Stimulated activated naive CD8-positive, alpha-beta T cell treated with anti-CD3 and anti-CD28 coated beads, Interleukin-15, Interleukin-2, amounts not matched to agents 100 ng/mL and 50 ng/mL, for 24 hours (primary cell): ENCODE measurements around the gene FABP2.
"Not testable (repeated sequence)": the region's sequence is repeated elsewhere in the genome, so short reads cannot be mapped to it uniquely, and the experiment has no call there.

ENCODE experiments used
- H3K27ac Mint-ChIP-seq: one replicate; pipeline ENCODE4 v1.8.0; 2021; ENCODE audit warnings: mild to moderate bottlenecking, mixed read lengths
- H3K27me3 Mint-ChIP-seq: one replicate; pipeline ENCODE4 v1.8.0; 2021; ENCODE audit warnings: mixed read lengths
- H3K36me3 Mint-ChIP-seq: one replicate; pipeline ENCODE4 v1.8.0; 2021; ENCODE audit warnings: low read depth, mixed read lengths
- H3K4me1 Mint-ChIP-seq: one replicate; pipeline ENCODE4 v1.8.0; 2021; ENCODE audit warnings: low read depth, mixed read lengths
- H3K4me3 Mint-ChIP-seq: one replicate; pipeline ENCODE4 v1.8.0; 2021; ENCODE audit warnings: mild to moderate bottlenecking, mixed read lengths
- H3K9me3 Mint-ChIP-seq: one replicate; pipeline ENCODE4 v1.8.0; 2021; ENCODE audit warnings: mixed read lengths

FABP2 gene

DNA sequence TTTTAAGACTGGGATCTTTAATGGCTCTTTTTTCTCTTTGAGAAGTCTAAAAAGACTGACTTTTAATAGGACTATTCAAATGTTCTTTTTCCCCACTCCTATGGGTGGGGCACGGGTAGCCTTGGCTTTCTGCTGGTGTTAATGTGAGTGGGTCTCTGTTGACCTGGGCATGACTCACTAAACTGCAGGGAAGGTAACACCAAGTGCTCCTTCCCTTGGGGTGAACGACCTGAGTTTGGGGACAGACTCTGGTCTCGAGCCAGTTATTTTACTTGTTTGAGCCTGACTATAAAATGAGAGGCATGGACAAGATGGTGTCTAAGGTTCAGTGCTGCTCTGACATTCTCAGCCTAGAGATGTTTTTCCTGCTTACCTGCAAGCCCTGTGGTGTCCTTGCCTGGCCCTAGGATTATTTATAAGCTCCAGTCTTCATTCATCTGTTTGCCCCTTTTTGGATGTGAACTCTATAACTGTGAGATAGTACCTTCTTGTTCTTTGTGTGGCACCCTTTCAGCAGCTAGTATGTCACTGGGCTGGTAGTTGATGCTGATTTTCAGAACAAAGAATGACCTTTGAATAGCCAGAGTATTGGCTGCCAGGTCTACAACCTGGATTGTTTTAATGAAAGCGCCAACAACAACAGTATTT, 14.5 kb upstream of the FABP2 start:
- not testable (repeated sequence) for H3K27ac Mint-ChIP-seq, H3K4me3 Mint-ChIP-seq, H3K9me3 Mint-ChIP-seq, H3K36me3 Mint-ChIP-seq, H3K27me3 Mint-ChIP-seq, H3K4me1 Mint-ChIP-seq

DNA sequence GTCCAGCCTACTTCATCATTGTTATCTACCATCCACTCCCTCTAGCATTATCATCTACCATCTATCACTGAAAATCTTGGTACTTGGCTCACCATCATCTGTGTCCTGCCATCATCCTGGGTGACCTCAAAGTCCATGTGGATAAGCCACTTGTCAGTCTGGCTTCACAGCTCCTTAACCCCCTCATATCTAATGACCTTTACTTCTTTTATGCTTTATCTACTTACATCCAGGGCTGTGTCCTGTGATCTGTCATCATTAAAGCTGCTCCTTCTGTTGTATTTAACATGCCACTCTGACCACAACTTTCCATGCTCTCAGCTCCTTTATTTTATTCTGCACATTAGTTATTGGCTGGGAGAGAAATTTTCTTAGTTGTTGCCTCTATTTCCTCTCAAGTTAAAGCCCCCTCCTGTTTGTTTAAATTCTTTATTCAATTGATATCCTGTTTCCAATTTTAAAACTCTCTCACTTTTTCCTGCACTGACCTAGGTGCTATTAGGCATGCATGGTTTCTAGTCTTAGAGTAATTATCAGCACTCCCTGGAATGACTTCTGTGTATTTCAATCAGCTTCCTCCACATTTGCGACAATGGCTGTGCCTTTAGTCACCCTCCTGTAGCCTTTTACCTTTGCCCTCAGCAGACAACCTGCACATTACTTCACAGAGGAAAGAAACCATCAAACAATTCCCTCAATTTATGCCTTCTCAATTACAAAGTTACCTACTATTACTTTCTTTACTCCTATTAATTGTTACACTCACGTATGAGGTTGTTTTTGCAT, 8.1 kb upstream of the FABP2 start:
- no peaks in the 10 kb centered on the region for H3K9me3 Mint-ChIP-seq
- no peaks in the 10 kb centered on the region for H3K4me1 Mint-ChIP-seq
- no peaks in the 10 kb centered on the region for H3K36me3 Mint-ChIP-seq
- H3K4me3 Mint-ChIP-seq = no peak overlapping the region
- H3K27me3 Mint-ChIP-seq = peaks cover 5% of the 10 kb centered on the region
- no peak overlapping the region for H3K27ac Mint-ChIP-seq

DNA sequence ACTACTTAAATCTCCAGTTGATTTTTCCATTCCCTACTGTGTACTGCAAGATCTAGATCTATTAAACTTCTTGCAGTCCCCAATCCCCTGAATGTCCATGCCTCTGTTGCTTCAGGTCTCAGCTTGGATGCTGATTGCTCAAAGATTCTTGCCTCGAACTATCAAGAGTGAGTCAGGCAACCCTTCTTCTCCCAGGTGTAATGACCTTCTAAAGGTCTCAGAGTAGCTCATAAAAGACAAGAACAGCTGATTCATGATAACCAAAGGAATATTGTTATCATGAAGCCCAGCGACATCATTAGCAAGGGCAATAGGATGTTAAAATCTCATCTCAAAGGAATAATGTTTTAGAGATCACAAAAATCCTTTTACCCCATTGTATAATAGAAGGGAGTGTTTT, 6.8 kb upstream of the FABP2 start:
- Mint-ChIP-seq H3K9me3 (no peaks in the 10 kb centered on the region), H3K36me3 (no peaks in the 10 kb centered on the region), H3K4me3 (no peak overlapping the region), H3K4me1 (no peaks in the 10 kb centered on the region), H3K27me3 (peaks cover 5% of the 10 kb centered on the region), H3K27ac (no peak overlapping the region)

DNA sequence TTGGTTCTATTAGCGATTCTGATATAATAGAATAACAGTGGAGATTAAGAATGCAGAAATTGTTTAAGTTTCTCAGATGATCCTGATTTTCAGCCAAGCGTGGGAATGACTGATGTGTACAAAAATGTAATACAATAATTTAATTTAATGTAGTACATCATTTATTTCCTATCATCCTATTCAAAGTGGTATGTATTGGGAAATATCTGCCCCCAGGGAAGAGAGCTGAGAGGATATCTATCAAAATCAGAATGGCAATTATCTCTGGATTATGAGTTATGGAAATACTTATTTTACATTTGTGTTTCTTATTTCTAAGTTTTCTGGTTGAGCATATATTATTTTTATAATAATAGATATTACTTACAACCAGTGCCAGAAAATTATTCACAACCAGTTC, 3.9 kb downstream of the FABP2 start:
- H3K27me3 Mint-ChIP-seq = peaks cover 15% of the 10 kb centered on the region
- H3K4me1 Mint-ChIP-seq = no peaks in the 10 kb centered on the region

DNA sequence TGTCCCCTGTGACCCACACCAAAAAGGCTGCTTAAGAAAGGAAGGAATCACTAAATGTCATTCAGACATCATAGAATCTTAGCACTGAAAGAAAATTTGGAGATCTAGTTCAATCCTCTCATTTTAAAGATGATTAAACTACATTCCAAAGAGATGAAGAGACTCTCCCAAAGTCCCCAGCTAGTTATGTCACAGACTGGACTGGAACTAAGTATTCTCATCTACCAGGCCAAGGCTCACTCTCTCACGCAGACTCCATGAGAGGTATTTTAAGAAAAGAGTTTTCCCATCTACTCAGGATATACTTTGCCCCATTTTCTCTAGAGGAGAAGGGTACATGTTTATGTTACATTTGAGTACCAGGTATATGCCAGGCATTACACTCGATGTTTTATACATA, 6.9 kb downstream of the FABP2 start:
- Mint-ChIP-seq H3K4me3 (no peak overlapping the region), H3K4me1 (no peaks in the 10 kb centered on the region), H3K27me3 (peaks cover 10% of the 10 kb centered on the region), H3K36me3 (no peaks in the 10 kb centered on the region), H3K27ac (no peak overlapping the region), H3K9me3 (no peaks in the 10 kb centered on the region)

More for the DNA sequence above, 3.9 kb downstream of the FABP2 start:
- Mint-ChIP-seq H3K4me3 (no peak overlapping the region), H3K36me3 (no peaks in the 10 kb centered on the region), H3K9me3 (no peaks in the 10 kb centered on the region), H3K27ac (no peak overlapping the region)

DNA sequence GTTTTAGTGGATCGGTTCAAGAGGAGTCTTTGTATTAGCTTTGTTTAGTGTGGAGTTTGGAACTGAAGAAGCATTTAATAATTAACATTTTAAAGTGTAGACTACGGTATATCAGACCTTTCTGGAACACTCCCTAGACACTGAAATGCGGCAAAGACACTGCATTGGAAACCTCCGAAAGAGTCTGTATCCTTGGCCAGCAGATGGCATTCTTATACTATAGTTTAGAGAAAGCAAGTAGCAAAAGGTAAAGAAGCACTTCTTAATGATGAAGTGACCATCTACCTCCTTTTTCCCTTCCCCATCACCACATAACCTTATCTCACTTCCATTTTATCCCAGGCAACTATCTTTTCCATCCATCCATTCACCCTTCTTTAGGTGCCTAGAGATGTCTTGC, 7.6 kb downstream of the FABP2 start:
- Mint-ChIP-seq H3K4me1 (no peaks in the 10 kb centered on the region), H3K27me3 (peaks cover 10% of the 10 kb centered on the region), H3K27ac (no peak overlapping the region), H3K36me3 (no peaks in the 10 kb centered on the region), H3K4me3 (no peak overlapping the region), H3K9me3 (no peaks in the 10 kb centered on the region)

DNA sequence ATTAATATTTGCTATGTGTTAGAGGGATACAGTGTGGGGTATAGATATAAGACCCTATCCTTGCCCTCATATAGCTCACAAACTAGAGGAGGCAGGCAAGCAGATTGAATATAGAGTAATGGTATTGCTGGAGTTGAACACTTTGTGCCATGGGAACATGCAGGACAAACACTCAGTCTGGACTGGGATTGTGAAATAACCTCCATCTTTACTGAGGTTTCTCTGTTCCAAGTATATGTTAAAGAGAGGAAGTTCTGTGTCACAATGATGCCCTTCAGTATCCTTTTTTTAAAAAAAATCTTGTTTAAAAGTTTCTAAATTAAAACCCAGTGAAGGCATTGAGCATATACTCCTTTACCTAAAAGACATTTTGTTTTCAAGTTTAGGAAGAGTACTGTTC, 8.7 kb downstream of the FABP2 start:
- H3K36me3 Mint-ChIP-seq = no peaks in the 10 kb centered on the region
- H3K27ac Mint-ChIP-seq = no peak overlapping the region
- H3K27me3 Mint-ChIP-seq = peaks cover 10% of the 10 kb centered on the region
- H3K4me3 Mint-ChIP-seq = no peak overlapping the region
- no peaks in the 10 kb centered on the region for H3K4me1 Mint-ChIP-seq
- no peaks in the 10 kb centered on the region for H3K9me3 Mint-ChIP-seq

DNA sequence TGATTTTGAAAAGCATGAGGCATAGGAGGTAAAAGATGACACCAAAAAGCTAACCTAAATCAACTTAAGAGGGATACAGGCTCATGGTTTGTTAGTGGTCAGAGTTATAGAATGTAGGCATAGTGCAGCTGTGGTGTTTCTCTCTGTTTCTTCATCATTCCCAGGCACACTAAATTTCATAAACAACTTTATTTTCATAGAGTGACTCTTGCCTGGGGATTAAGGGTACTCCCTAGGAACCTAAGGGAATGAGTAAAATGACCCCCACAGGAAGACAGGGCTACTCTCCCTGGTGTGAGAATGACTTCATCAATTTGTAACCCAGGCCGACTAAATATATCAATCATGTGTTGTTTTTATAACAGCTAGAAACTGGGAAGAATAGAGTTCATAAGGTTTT, 11.1 kb downstream of the FABP2 start:
- Mint-ChIP-seq H3K4me3 (no peak overlapping the region), H3K9me3 (no peaks in the 10 kb centered on the region), H3K4me1 (no peaks in the 10 kb centered on the region), H3K27me3 (peaks cover 14% of the 10 kb centered on the region), H3K27ac (no peak overlapping the region), H3K36me3 (no peaks in the 10 kb centered on the region)

DNA sequence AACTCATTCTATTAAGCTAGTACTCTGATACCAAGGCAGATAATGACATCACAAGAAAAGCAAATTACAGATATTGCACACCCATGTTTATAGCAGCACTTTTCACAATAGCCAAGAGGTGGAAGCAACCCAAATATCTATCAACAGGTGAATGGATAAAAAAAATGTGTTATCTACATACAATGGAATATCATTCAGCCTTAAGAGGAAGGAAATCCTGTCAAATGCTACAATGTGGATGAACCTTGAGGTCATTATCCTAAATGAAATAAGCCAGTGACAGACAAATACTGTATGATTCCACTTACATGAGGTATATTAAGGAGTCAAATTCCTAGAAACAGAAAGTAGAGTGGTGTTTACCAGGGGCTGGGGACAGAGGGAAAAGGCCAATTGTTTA, 14.3 kb downstream of the FABP2 start:
- no peak overlapping the region for H3K4me3 Mint-ChIP-seq
- H3K9me3 Mint-ChIP-seq = no peaks in the 10 kb centered on the region
- peaks cover 5% of the 10 kb centered on the region for H3K27me3 Mint-ChIP-seq
- no peaks in the 10 kb centered on the region for H3K36me3 Mint-ChIP-seq
- no peaks in the 10 kb centered on the region for H3K4me1 Mint-ChIP-seq
- H3K27ac Mint-ChIP-seq = no peak overlapping the region

DNA sequence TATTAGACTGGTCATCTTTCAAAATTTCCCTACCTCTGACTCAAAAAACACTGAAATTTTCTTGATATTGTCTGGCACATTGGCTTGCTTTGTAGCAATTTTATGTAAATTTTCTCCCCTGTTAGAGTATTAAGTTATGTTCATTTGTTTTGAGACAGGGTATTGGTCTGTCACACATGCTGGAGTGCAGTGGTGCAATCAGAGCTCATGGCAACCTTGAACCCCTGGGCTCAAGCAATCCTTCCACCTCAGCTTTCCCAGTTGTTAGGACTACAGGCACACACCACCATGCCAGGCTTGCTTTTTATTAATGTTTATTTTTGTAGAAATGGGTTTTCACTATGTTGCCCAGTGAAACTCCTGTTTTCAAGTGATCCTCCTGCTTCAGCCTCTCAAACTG, 17.5 kb downstream of the FABP2 start:
- Mint-ChIP-seq H3K4me1 (peaks cover 19% of the 10 kb centered on the region), H3K4me3 (no peak overlapping the region), H3K27me3 (peaks cover 4% of the 10 kb centered on the region), H3K27ac (no peak overlapping the region), H3K9me3 (no peaks in the 10 kb centered on the region), H3K36me3 (peaks cover 14% of the 10 kb centered on the region)

DNA sequence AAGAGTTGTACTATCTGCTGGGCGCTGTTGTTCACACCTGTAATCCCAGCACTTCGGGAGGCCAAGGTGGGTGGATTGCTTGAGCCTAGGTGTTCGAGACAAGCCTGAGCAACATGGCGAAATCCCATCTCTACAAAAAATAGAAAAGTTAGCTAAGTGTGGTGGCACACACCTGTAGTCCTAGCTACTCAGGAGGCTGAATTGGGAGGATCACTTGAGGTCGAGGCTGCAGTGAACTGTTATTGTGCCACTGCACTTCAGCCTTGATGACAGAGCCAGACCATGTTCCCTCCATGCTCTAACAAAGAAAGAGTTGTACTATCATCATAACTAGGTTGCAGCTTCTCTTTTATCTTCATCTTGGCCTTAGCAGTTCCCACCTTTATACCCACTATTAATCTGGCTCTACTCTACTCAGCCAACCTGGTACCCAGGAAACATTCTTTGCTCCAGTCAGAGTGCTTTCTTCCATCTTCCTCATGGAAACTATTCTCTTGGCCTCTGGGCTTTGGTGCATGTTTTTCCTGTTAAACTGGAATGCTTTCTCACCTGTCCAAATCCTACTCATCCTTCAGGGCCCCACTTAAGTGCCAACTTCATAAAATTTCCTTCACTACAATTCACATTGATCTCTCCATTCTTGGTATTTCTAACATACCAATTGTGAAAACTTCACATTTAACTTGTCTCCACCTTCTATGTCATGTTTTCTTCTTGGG, 18.2 kb downstream of the FABP2 start:
- Mint-ChIP-seq H3K4me3 (no peak overlapping the region), H3K9me3 (no peaks in the 10 kb centered on the region), H3K4me1 (peaks cover 26% of the 10 kb centered on the region), H3K27ac (no peak overlapping the region), H3K27me3 (peaks cover 4% of the 10 kb centered on the region), H3K36me3 (peaks cover 21% of the 10 kb centered on the region)

DNA sequence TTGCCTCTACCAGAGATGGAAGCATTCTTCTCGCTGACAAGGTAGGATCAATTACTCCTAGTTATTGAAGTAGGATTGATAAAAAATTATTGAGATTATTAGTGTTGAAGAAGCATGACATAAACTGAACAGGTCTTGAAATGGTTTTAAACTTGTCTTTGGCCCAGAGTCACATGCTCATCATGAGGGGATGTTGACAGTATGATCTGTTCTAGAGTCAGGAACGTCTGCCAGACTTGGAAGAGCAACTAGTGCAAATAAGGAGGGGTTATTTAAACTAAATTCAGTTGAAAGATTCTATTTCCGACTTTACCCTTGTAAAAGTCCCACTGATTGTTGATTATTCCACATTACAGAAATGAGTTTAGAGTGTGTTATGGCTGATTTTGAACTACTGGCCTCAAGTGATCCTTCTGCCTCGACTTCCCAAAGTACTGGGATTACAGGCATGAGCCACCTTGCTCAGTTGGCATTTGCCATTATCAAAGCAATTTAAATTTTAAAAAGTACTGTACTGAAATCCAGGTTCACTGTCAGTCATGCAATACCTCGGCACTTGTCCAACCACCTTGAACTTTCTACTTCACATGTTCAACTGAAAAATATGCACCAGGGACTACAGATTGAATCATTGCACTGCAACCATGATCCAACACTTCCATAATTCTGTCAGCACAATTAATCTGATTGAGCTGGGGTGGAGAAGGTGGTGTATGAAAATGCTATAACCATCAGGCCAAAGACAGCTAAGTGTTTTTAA, 19.7 kb downstream of the FABP2 start:
- peaks cover 4% of the 10 kb centered on the region for H3K27me3 Mint-ChIP-seq
- H3K36me3 Mint-ChIP-seq = peaks cover 31% of the 10 kb centered on the region
- H3K4me1 Mint-ChIP-seq = peaks cover 36% of the 10 kb centered on the region
- no peaks in the 10 kb centered on the region for H3K9me3 Mint-ChIP-seq
- H3K4me3 Mint-ChIP-seq = peak overlapping the region; percentile 74
- H3K27ac Mint-ChIP-seq = no peak overlapping the region

DNA sequence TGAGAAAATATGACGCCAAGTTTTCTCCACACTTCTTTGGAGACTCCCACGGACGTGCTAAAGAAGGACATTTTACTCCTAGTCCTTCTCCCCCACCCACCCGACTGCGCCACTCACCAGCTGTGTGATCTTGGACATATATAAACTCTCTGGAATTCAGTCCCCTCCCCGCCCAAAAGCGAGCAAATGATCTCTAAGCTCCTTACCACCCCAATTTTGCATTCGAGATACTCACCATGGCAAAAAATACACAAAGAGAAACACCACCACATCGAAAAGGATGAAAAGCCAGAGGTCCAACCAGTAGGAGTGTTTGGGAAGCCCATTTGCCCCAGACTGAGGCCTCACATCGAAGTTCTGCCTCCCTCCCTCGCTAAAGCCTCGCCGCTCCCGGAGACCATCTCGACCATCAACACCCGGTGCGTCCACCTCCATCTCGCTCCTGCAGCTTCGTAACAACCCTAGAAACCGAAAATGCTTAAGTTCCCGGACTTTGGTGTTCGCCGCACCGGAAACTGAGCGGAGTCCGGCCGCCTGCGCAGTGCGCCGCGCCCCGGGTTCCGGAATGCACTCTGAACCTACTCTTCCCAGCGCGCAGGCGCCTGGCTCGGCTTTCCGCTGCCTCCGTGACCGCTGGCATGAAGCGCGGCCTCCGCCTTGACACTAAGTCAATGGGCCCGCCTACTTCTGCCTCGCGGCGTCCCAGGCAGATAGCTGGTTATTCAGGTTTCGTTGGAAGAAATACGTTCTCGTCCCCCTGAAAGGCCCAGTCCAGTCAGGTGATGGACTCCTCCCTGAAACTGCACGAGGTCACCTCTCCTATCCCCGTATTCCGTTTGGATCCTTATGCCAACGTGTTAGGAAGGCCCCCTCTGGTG, 21.6 kb downstream of the FABP2 start:
- peaks cover 4% of the 10 kb centered on the region for H3K9me3 Mint-ChIP-seq
- peaks cover 45% of the 10 kb centered on the region for H3K4me1 Mint-ChIP-seq
- peak overlapping the region; percentile 98 for H3K27ac Mint-ChIP-seq
- H3K4me3 Mint-ChIP-seq = peak overlapping the region; percentile 99
- H3K27me3 Mint-ChIP-seq = no peaks in the 10 kb centered on the region
- H3K36me3 Mint-ChIP-seq = peaks cover 49% of the 10 kb centered on the region

DNA sequence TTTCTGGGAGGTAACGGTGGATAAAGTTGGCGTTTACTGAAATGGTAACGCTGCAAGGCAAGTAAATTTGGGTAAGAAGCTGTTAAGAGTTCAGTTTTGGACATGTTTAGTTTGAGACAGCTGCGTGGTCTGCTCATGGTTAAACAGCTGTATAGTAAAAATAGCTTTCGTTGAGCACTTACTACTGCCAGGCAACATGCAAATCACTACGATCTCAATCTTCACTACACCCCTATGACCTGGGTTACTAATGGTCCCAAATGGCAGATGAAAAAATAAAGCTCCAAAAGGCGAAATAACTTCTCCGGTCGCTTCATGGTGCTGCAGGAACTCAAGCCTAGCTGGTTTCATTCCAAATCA, 22.2 kb downstream of the FABP2 start:
- H3K27ac Mint-ChIP-seq = peak overlapping the region; percentile 98
- H3K36me3 Mint-ChIP-seq = peaks cover 49% of the 10 kb centered on the region
- H3K4me1 Mint-ChIP-seq = peaks cover 45% of the 10 kb centered on the region
- H3K27me3 Mint-ChIP-seq = no peaks in the 10 kb centered on the region
- H3K9me3 Mint-ChIP-seq = peaks cover 4% of the 10 kb centered on the region
- peak overlapping the region; percentile 99 for H3K4me3 Mint-ChIP-seq
